HEK293T (cell line): ENCODE data around the gene DENND6A.

Source experiments
- ARNT ChIP-seq: fragments of 450-650 bp; IDR thresholded peaks from 2 replicates; pipeline ENCODE4 v1.6.1; 2017; ENCODE audit warnings: mild to moderate bottlenecking
- BHLHE40 ChIP-seq: fragments of 450-650 bp; IDR thresholded peaks from 2 replicates; pipeline ENCODE4 v1.6.1; 2016; ENCODE audit warnings: mild to moderate bottlenecking, moderate library complexity, borderline replicate concordance
- CTBP1 ChIP-seq: fragments of 450-650 bp; IDR thresholded peaks from 2 replicates; pipeline ENCODE4 v1.6.1; 2016; ENCODE audit warnings: borderline replicate concordance
- FOXM1 ChIP-seq: fragments of 450-650 bp; IDR thresholded peaks from 2 replicates; pipeline ENCODE4 v1.6.1; 2017; ENCODE audit warnings: mild to moderate bottlenecking, borderline replicate concordance
- HDGF ChIP-seq: fragments of 450-650 bp; IDR thresholded peaks from 2 replicates; pipeline ENCODE4 v1.6.1; 2017; ENCODE audit warnings: antibody characterized with exemption, borderline replicate concordance
- L3MBTL2 ChIP-seq: fragments of 450-650 bp; conservative IDR thresholded peaks from 2 replicates; pipeline ENCODE4 v1.6.1; 2016; ENCODE audit warnings: mild to moderate bottlenecking
- NFRKB ChIP-seq: fragments of 450-650 bp; IDR thresholded peaks from 2 replicates; pipeline ENCODE4 v1.6.1; 2016; ENCODE audit warnings: mild to moderate bottlenecking, moderate library complexity
- PKNOX1 ChIP-seq: fragments of 450-650 bp; IDR thresholded peaks from 2 replicates; pipeline ENCODE4 v1.6.1; 2016
- SP1 ChIP-seq: fragments of 450-650 bp; IDR thresholded peaks from 2 replicates; pipeline ENCODE4 v1.6.1; 2017
- SUZ12 ChIP-seq: fragments of 450-650 bp; IDR thresholded peaks from 2 replicates; pipeline ENCODE4 v1.6.1; 2016; ENCODE audit warnings: mild to moderate bottlenecking
- ZNF384 ChIP-seq: fragments of 450-650 bp; IDR thresholded peaks from 2 replicates; pipeline ENCODE4 v1.6.1; 2016

GRCh38 chr3:57616233-57616632 is 76.6 kb downstream of the DENND6A start:
- TF ChIP-seq HDGF (no peak), ZNF384 (no peak), FOXM1 (no peak), L3MBTL2 (no peak), SUZ12 (no peak), SP1 (no peak), CTBP1 (no peak), PKNOX1 (no peak), BHLHE40 (no peak), NFRKB (no peak), ARNT (no peak)
